GM19455 (cell line): ENCODE measurements around the gene USP31.

Experiments
- ATAC-seq: cut with Tn5 transposase; IDR thresholded peaks from one replicate; pipeline ENCODE4 v1.9.1; 2021; ENCODE audit not compliant: unreplicated experiment

The USP31 gene

DNA sequence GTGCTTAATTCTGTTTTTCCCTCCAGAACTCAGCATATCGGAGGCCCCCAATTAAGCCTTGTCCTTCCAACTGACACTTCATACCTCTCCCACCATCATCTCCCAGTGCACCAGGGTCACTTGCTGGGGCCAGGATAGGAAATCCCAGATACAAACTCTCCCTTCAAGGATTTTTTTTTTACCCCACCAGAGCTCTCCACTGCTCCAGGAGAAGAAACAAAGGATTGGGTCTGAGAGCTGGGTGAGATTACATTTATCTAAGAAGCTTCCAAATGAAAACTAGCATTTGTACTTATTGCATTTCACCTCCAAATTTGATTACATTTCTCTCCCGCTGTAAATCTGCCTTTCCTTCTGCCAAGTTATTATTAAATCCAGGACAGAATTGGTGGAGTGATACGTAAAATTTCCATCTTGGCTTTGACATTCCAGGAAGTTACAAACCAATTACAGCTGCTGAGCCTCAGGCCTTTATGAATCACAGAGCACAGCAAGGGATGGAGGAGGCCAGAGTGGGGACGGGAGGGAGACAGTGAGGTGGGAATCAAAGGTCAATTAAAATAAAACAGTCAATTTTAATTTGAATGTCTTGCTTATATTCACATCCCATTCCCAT lies 123.5 kb downstream of the USP31 start:
- no peak for ATAC-seq

DNA sequence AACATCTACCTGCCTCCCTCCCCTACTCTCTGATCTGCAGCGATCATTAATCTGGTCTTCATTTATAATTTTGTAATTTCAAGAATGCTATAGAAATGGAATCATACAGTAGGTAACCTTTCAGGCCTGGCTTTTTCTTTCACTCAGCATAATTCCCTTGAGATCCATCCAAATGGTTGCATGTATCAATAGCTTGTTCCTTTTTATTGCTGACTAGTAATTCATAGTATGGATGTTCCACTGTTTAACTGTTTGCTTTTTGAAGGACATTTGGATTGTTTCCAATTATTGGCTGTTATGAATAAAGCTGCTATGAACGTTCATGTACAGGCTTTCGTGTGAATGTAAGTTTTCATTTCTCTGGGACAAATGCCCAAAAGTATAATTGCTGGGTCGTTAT lies 125.2 kb downstream of the USP31 start:
- ATAC-seq: no peak

DNA sequence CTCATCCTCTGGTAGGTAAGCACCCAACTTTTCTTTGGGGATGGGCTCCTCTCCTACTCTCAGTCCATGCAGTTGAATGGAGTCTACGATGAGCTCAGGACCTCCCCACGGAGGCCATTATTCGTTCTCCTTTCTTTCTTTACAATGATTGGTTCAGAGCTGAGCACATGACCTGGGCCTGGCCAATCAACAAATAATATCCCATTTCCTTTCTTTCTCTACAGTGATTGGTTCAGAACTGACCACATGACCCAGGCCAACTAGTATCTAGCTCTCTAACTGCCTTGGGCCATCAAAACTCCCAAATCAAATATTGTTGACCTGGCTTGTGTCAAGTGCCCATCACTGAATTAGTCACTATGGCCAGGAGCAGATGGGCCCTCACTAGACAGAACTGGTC lies 129.2 kb downstream of the USP31 start:
- ATAC-seq: no peak

DNA sequence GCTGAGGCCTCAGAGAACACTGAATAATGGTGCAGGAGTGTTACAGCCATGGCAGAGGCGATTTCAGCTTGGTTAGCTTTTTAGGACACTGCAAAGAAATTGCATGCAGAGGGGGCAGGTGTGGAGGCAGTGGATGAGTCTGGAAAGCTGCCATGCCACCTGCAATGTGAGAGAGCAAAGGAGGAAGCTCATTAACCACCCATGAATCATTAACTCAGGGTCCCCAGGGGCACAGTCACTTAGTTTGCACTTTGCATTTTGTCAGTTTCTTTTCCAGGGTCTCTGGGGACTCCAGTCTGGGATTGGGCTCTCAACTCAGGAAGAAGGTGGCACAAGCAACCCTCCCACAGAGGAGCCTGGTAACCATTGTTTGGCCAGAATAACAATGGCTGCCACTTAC lies 132.9 kb downstream of the USP31 start:
- no peak for ATAC-seq

- ATAC-seq: no peak
These were observed 133.7 kb downstream of the USP31 start for GRCh38 chr16:23015580-23015979.

DNA sequence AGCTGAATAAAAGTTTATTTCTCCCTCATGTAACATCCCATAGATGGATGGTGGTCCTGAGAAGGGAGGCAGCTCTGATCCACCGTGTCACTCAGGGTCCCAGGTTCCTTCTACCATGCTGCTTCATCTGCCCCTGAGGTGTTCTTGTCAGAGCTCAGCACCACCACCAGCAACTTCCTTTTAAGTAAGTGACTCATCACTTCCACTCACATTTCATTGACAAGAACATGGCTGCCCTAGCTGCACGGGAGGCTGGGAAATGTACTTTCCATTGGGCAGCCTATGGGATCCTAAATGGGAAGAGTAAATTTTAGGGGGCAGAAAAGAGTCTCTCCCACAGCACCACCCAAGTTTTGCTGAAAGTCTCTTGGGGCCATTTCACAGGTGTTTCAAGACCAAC lies 134.7 kb downstream of the USP31 start:
- no peak for ATAC-seq
